GM12875 (cell line): ENCODE data around the gene SLC10A2.

Source experiments
- H3K4me3 ChIP-seq: one replicate; pipeline ENCODE4 v1.5.1; 2011; ENCODE audit warnings: low read depth, low read length, control low read depth
- TF ChIP-seq, protein P1 (sequence below): IDR thresholded peaks from 2 replicates; pipeline ENCODE4 v1.5.1; 2011; ENCODE audit warnings: low read depth, mild to moderate bottlenecking, control low read depth, inconsistent platforms, low read length, moderate library complexity, borderline replicate concordance; ENCODE audit not compliant: insufficient read depth

Gene SLC10A2

DNA sequence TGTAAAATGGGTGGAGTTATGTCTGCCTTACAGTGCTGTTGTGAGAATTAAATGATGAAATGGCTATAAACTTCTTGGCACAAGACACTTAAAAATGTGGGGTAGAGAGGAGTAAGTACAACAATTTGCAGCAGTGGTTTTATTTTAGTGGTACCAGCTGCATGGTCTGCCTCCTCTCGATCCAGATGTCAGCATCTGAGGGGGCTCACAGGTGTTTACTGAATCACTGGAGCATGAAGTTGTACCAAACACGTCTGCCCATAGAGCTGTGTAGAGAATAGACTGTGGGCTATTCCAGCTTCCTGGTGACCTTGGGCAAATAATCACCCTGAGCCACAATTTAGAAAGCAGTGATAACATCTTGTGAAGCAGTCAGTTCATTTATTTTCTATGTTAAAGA, 11.1 kb downstream of the SLC10A2 start:
- H3K4me3 ChIP-seq, result no peak overlapping the region
- TF ChIP-seq, protein P1, sequence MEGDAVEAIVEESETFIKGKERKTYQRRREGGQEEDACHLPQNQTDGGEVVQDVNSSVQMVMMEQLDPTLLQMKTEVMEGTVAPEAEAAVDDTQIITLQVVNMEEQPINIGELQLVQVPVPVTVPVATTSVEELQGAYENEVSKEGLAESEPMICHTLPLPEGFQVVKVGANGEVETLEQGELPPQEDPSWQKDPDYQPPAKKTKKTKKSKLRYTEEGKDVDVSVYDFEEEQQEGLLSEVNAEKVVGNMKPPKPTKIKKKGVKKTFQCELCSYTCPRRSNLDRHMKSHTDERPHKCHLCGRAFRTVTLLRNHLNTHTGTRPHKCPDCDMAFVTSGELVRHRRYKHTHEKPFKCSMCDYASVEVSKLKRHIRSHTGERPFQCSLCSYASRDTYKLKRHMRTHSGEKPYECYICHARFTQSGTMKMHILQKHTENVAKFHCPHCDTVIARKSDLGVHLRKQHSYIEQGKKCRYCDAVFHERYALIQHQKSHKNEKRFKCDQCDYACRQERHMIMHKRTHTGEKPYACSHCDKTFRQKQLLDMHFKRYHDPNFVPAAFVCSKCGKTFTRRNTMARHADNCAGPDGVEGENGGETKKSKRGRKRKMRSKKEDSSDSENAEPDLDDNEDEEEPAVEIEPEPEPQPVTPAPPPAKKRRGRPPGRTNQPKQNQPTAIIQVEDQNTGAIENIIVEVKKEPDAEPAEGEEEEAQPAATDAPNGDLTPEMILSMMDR, result no peak

DNA sequence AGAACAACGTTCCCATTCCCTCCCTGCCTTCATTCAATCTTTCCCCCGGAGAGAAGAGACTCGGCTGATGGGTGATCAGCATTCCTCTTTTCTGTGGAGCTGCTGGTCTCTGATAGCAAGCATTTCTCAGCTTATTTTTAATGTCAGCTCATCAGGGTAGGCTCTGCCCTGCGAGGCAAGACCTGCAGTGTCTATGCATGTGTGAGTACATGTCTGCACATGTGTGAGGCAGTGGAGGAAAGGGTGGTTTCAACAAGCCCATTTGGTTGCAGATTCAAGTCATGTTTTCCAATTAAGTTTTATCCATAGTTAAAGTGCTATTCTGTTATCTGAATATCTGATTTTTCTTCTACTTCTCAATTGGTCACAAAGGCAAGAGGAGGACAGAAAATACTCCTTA, 19.5 kb downstream of the SLC10A2 start:
- no peak overlapping the region for H3K4me3 ChIP-seq
- TF ChIP-seq, protein P1, result no peak

DNA sequence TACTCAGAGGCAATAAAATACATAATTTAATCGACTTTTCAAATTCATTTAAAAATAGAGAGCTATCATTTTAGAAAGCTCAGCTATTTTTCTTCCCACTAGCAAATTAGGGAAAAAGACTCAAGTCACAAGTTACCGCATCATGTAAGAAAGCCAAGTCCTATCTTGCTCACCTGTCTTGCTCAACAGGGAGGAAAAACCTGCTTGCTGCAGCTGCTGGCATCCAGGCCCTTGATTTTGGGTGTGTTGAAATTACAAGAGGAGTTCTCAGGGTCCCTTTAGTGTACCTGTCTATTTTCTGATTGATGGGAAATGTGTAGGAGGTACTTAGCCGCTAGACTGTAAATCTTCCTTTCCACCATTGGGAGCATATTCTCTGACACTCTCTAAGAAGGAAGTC, 22.2 kb downstream of the SLC10A2 start:
- H3K4me3 ChIP-seq, result no peak overlapping the region
- TF ChIP-seq, protein P1, result no peak

DNA sequence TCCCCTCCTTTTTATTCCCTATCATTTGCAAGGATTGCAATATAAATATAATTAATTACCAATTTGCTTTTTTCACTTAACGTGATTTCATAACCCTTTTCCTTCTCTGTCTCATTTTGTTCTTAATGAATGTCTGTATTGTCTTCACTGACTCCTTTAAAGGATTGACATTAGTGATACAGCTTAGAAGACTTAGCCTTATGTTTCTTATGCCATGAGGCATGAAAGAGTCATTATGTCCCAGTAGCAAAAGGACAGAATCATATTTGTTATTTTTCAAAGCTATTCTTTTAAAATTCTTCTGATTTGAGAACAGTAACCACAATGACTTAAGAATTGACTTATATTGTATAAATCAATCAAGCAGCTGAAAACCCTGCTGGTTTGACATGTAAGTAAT, 26.2 kb downstream of the SLC10A2 start:
- TF ChIP-seq, protein P1, result no peak

DNA sequence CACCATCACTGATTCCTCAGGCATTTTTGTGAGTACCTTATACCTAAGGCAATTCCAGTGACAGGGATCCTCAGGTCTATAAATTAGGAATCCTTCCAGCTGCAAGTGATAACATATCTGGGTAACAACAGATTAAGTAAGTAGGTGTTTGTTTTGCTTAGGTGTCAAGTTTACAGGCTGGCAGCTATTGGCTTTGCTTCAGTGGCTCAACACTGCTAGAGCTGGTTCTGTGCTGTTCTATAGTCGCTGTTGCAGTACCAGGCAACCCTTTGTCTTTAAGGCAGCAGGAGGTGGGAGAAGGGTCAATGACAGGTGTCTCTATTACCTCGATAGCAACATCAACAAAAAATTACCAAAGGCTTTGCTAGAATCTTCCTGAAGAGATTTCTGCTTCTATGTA, 27.0 kb downstream of the SLC10A2 start:
- TF ChIP-seq, protein P1, result no peak
- no peak overlapping the region for H3K4me3 ChIP-seq

More for the DNA sequence above, 26.2 kb downstream of the SLC10A2 start:
- no peak overlapping the region for H3K4me3 ChIP-seq

DNA sequence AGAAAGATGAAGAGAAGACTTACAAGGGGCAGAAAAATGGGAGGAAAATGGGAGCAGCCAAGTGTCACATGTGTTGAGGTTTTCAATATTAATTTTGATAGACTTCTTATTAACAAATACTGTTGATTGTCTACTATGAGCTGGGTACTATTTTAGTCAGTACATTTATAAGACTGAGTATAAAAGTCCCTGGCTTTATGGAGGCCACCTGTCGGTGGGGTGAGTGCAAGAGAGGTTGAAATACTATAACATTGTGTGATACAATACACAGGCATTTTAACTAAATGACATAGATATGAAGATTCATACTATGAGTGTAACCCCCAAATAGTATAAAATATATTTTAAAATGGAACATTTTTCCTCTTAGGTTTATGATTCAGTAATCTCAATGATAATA, 29.9 kb downstream of the SLC10A2 start:
- TF ChIP-seq, protein P1, result no peak
- H3K4me3 ChIP-seq, result no peak overlapping the region

DNA sequence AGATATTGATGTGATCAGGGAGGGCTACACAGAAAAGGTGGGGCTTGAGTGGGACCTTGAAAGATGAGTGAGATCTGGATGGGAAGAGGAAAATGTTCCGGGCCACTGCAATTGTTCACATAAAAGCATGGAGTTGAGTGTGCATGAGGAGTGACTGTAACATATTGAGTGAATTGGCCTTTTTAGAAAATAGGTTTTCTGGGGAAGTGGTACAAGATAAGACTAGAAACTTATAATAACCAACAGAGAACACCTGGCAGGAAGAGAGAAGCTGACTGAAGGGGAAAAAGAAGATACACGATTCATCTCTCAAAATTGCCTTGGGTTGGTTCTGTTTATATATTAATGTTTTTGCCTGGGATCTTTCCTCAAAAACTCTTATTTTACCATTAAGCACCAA, 32.2 kb downstream of the SLC10A2 start:
- TF ChIP-seq, protein P1, result no peak
- H3K4me3 ChIP-seq, result no peak overlapping the region
